Activated CD4-positive, alpha-beta T cell treated with anti-CD3 and anti-CD28 coated beads, Interleukin-2, amount 10 ng/mL, durations not matched to agents 7 days and 5 days (primary cell): ENCODE data around the gene ARHGAP12. TPM values are rescaled to one million over a fixed set of nuclear protein-coding genes. Genes with fewer than 3 reads are reported as not detected.
"Not testable (repeated sequence)": the region's sequence is repeated elsewhere in the genome, so short reads cannot be mapped to it uniquely, and the experiment has no call there.

Experiments
- CTCF ChIA-PET: fragments of 350-600 bp; sonication (Branson Sonifier 250); formaldehyde crosslinking; loops from one replicate; lab custom pipeline; 2021; ENCODE audit warnings: antibody characterized with exemption; lab: Charles Lee
- POLR2A ChIA-PET: fragments of 350-600 bp; sonication (Branson Sonifier 250); formaldehyde crosslinking; loops from one replicate; lab custom pipeline; 2021; ENCODE audit warnings: antibody characterized with exemption; lab: Charles Lee
- DNase-seq: peaks from one replicate; pipeline ENCODE4 v3.0.0-alpha.2; 2020
- H3K27ac Mint-ChIP-seq: one replicate; pipeline ENCODE4 v1.8.0; 2021; ENCODE audit warnings: mild to moderate bottlenecking, moderate library complexity, mixed read lengths
- H3K27me3 Mint-ChIP-seq: one replicate; pipeline ENCODE4 v1.8.0; 2021; ENCODE audit warnings: mixed read lengths
- H3K36me3 Mint-ChIP-seq: one replicate; pipeline ENCODE4 v1.8.0; 2021; ENCODE audit warnings: low read depth, mixed read lengths
- H3K4me1 Mint-ChIP-seq: one replicate; pipeline ENCODE4 v1.8.0; 2021; ENCODE audit warnings: mixed read lengths
- H3K4me3 Mint-ChIP-seq: one replicate; pipeline ENCODE4 v1.8.0; 2021; ENCODE audit warnings: mild to moderate bottlenecking, moderate library complexity, mixed read lengths
- H3K9me3 Mint-ChIP-seq: one replicate; pipeline ENCODE4 v1.8.0; 2021; ENCODE audit warnings: mixed read lengths
- total RNA-seq, 2 experiments: library from RNA; stranded (reverse); gene quantifications; one replicate each; pipeline ENCODE4 v1.2.3, GENCODE V29; 2021

Gene ARHGAP12
- total RNA-seq = 10 to 100 TPM; 15.1 to 15.4 TPM

DNA sequence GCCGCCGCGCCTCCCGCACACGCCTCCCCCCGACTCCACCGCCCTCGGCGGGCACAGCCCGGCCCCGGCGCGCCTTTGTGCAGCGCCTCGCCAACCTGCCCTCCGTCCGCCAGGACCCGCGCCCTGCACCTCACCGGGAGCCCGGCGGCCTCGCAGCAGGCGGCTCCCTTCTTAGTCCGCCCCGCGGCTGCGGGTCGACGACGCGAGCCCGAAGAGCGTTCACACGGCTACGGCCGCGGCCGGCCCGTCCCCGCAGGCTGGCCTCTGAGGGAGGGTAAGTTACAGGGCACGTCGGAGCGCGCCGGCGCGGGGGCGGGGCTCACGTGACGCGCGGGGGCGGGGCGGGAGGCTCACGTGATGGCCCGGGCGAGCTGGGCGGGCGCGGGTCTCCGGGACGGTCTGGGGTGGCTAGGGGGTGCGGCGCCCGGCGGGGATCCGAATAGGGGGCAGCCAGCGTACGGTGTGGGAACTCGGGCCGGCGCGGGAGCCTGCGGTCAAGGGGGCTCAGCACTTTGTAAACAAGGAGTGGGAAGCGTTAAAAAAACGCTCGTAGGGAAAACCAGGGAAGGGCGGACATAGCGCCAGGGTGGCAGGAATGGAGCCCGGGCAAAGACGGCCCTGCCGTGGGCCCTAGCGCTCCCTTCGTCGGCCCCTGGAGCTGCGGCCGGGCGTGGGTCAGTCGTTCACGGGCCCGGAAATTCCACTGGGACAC is at the start of gene ARHGAP12:
TSS of gene ARHGAP12 (minus strand) at position 283 of the 712 bp plus-strand sequence. CDS start 19,976 bp downstream, outside the sequence.
- H3K9me3 Mint-ChIP-seq = no peaks in the 10 kb centered on the region
- POLR2A ChIA-PET = interaction anchor here (1.2 kb wide), 1 partner anchor 9 kb away, joined by 4 read pairs; no protein-coding TSS in a partner anchor
- peak within 1 kb of the TSS; percentile 89 for H3K4me3 Mint-ChIP-seq
- peaks cover 4% of the 10 kb centered on the region for H3K27me3 Mint-ChIP-seq
- CTCF ChIA-PET = interaction anchor here (0.6 to 1.4 kb wide), 3 partner anchors 18 to 210 kb away, joined by 3 to 4 read pairs (median 3); no protein-coding TSS in a partner anchor
- H3K27ac Mint-ChIP-seq = peak within 1 kb of the TSS; percentile 91
- peaks cover 52% of the 10 kb centered on the region for H3K4me1 Mint-ChIP-seq
- H3K36me3 Mint-ChIP-seq = peaks cover 3% of the 10 kb centered on the region
- DNase-seq = peak; percentile 83

- H3K4me3 Mint-ChIP-seq = no peak overlapping the region
- ChIA-PET POLR2A (no interaction called here), CTCF (interaction anchor here (1.5 kb wide), 1 partner anchor 117 kb away, joined by 5 read pairs; no protein-coding TSS in a partner anchor)
- H3K36me3 Mint-ChIP-seq = peaks cover 2% of the 10 kb centered on the region
- peaks cover 31% of the 10 kb centered on the region for H3K4me1 Mint-ChIP-seq
- peaks cover 8% of the 10 kb centered on the region for H3K9me3 Mint-ChIP-seq
- no peak overlapping the region for H3K27ac Mint-ChIP-seq
- no peak for DNase-seq
- H3K27me3 Mint-ChIP-seq = no peaks in the 10 kb centered on the region
These were observed 49.5 kb upstream of the ARHGAP12 start for GRCh38 chr10:31978156-31978483.

- Mint-ChIP-seq H3K27ac (no peak overlapping the region), H3K4me3 (no peak overlapping the region), H3K4me1 (peaks cover 31% of the 10 kb centered on the region), H3K9me3 (peaks cover 8% of the 10 kb centered on the region), H3K27me3 (no peaks in the 10 kb centered on the region), H3K36me3 (peaks cover 2% of the 10 kb centered on the region)
- ChIA-PET POLR2A (no interaction called here), CTCF (interaction anchor here (0.6 to 1.5 kb wide), 3 partner anchors 24 to 127 kb away, joined by 3 to 5 read pairs (median 4); no protein-coding TSS in a partner anchor)
- no peak for DNase-seq
These were observed 49.0 kb upstream of the ARHGAP12 start for GRCh38 chr10:31977440-31978155.

- DNase-seq = no peak
- CTCF ChIA-PET = interaction anchor here (1.0 to 1.5 kb wide), 4 partner anchors 16 to 87 kb away, joined by 3 to 4 read pairs (median 3); no protein-coding TSS in a partner anchor
- Mint-ChIP-seq H3K36me3 (no peaks in the 10 kb centered on the region), H3K4me1 (peaks cover 31% of the 10 kb centered on the region), H3K9me3 (peaks cover 2% of the 10 kb centered on the region), H3K27ac (no peak overlapping the region), H3K4me3 (no peak overlapping the region), H3K27me3 (no peaks in the 10 kb centered on the region)
- POLR2A ChIA-PET = no interaction called here
These were observed 46.6 kb upstream of the ARHGAP12 start for GRCh38 chr10:31975157-31975765.

GRCh38 chr10:31974434-31975124 is 45.9 kb upstream of the ARHGAP12 start:
- H3K4me1 Mint-ChIP-seq = peaks cover 31% of the 10 kb centered on the region
- H3K4me3 Mint-ChIP-seq = no peak overlapping the region
- H3K27me3 Mint-ChIP-seq = no peaks in the 10 kb centered on the region
- no peak overlapping the region for H3K27ac Mint-ChIP-seq
- no peaks in the 10 kb centered on the region for H3K36me3 Mint-ChIP-seq
- no peak for DNase-seq
- no peaks in the 10 kb centered on the region for H3K9me3 Mint-ChIP-seq
- POLR2A ChIA-PET = no interaction called here
- CTCF ChIA-PET = interaction anchor here (1.0 to 1.5 kb wide), 4 partner anchors 12 to 87 kb away, joined by 3 read pairs; no protein-coding TSS in a partner anchor

GRCh38 chr10:31972519-31973041 is 43.9 kb upstream of the ARHGAP12 start:
- Mint-ChIP-seq H3K27ac (no peak overlapping the region), H3K4me1 (peaks cover 25% of the 10 kb centered on the region), H3K9me3 (no peaks in the 10 kb centered on the region), H3K4me3 (no peak overlapping the region), H3K36me3 (no peaks in the 10 kb centered on the region), H3K27me3 (no peaks in the 10 kb centered on the region)
- ChIA-PET CTCF (interaction anchor here (2.1 kb wide), 1 partner anchor 13 kb away, joined by 4 read pairs; no protein-coding TSS in a partner anchor), POLR2A (no interaction called here)
- no peak for DNase-seq

- H3K9me3 Mint-ChIP-seq, CTCF ChIA-PET, H3K27ac Mint-ChIP-seq, H3K4me3 Mint-ChIP-seq, H3K27me3 Mint-ChIP-seq, H3K36me3 Mint-ChIP-seq, H3K4me1 Mint-ChIP-seq, DNase-seq, POLR2A ChIA-PET: not testable (repeated sequence)
These were observed 41.2 kb upstream of the ARHGAP12 start for GRCh38 chr10:31969847-31970246.

GRCh38 chr10:31963589-31963980 is 35.0 kb upstream of the ARHGAP12 start:
- no peaks in the 10 kb centered on the region for H3K36me3 Mint-ChIP-seq
- H3K9me3 Mint-ChIP-seq = no peaks in the 10 kb centered on the region
- ChIA-PET POLR2A (no interaction called here), CTCF (interaction anchor here (1.2 kb wide), 1 partner anchor 10 kb away, joined by 3 read pairs; no protein-coding TSS in a partner anchor)
- H3K4me1 Mint-ChIP-seq = peaks cover 20% of the 10 kb centered on the region
- H3K4me3 Mint-ChIP-seq = no peak overlapping the region
- DNase-seq = no peak
- H3K27me3 Mint-ChIP-seq = no peaks in the 10 kb centered on the region
- H3K27ac Mint-ChIP-seq = no peak overlapping the region

GRCh38 chr10:31962826-31963588 is 34.4 kb upstream of the ARHGAP12 start:
- Mint-ChIP-seq H3K4me1 (peaks cover 20% of the 10 kb centered on the region), H3K27ac (no peak overlapping the region), H3K27me3 (no peaks in the 10 kb centered on the region), H3K9me3 (no peaks in the 10 kb centered on the region), H3K36me3 (no peaks in the 10 kb centered on the region), H3K4me3 (no peak overlapping the region)
- DNase-seq = no peak
- ChIA-PET POLR2A (no interaction called here), CTCF (interaction anchor here (1.2 kb wide), 1 partner anchor 11 kb away, joined by 3 read pairs; no protein-coding TSS in a partner anchor)

GRCh38 chr10:31961277-31962074 is 32.8 kb upstream of the ARHGAP12 start:
- Mint-ChIP-seq H3K4me1 (peaks cover 20% of the 10 kb centered on the region), H3K9me3 (no peaks in the 10 kb centered on the region), H3K36me3 (no peaks in the 10 kb centered on the region), H3K4me3 (no peak overlapping the region), H3K27me3 (no peaks in the 10 kb centered on the region), H3K27ac (no peak overlapping the region)
- POLR2A ChIA-PET = no interaction called here
- CTCF ChIA-PET = interaction anchor here (0.6 to 1.4 kb wide), 4 partner anchors 9 to 33 kb away, joined by 3 to 4 read pairs (median 3); no protein-coding TSS in a partner anchor
- DNase-seq = no peak
